ENCODE measurements around the gene DGCR8.
"Not testable (repeated sequence)": the region's sequence is repeated elsewhere in the genome, so short reads cannot be mapped to it uniquely, and the experiment has no call there.

Gene DGCR8

GRCh38 chr22:20149257-20150250 is 69.5 kb downstream of the DGCR8 start:
- in situ Hi-C loops (cut with MboI; ENCODE audit: low sequenced_read_pairs) = no loop called here

- in situ Hi-C loops (cut with MboI; ENCODE audit: low sequenced_read_pairs) = no loop called here
Measured at GRCh38 chr22:20150381-20151275, 70.6 kb downstream of the DGCR8 start, which contains the start of gene CCDC188. TSS of gene CCDC188 (minus strand) at chr22:20151055. CDS start at chr22:20150986, 69 bp downstream.

- in situ Hi-C loops (cut with MboI; ENCODE audit: low sequenced_read_pairs) = no loop called here
Measured at GRCh38 chr22:20151276-20151588, 71.2 kb downstream of the DGCR8 start.

GRCh38 chr22:20152464-20152890 is 72.4 kb downstream of the DGCR8 start:
- in situ Hi-C loops (cut with MboI; ENCODE audit: low sequenced_read_pairs) = no loop called here

GRCh38 chr22:20153945-20154344 is 73.9 kb downstream of the DGCR8 start:
- in situ Hi-C loops (cut with MboI; ENCODE audit: low sequenced_read_pairs) = no loop called here

- in situ Hi-C loops (cut with MboI; ENCODE audit: low sequenced_read_pairs) = no loop called here
Measured at GRCh38 chr22:20154602-20155187, 74.7 kb downstream of the DGCR8 start.

GRCh38 chr22:20155330-20156041 is 75.4 kb downstream of the DGCR8 start:
- in situ Hi-C loops (cut with MboI; ENCODE audit: low sequenced_read_pairs) = no loop called here

- in situ Hi-C loops (cut with MboI; ENCODE audit: low sequenced_read_pairs) = no loop called here
Measured at GRCh38 chr22:20156042-20156389, 76.0 kb downstream of the DGCR8 start.

GRCh38 chr22:20156611-20157429 is 76.8 kb downstream of the DGCR8 start:
- in situ Hi-C loops (cut with MboI; ENCODE audit: low sequenced_read_pairs) = no loop called here

GRCh38 chr22:20157430-20158183 is 77.6 kb downstream of the DGCR8 start:
- in situ Hi-C loops (cut with MboI; ENCODE audit: low sequenced_read_pairs) = no loop called here

GRCh38 chr22:20158391-20159036 is 78.5 kb downstream of the DGCR8 start:
- in situ Hi-C loops (cut with MboI; ENCODE audit: low sequenced_read_pairs) = no loop called here

- in situ Hi-C loops (cut with MboI; ENCODE audit: low sequenced_read_pairs) = no loop called here
Measured at GRCh38 chr22:20159076-20159475, 79.0 kb downstream of the DGCR8 start.

GRCh38 chr22:20159531-20159930 is 79.5 kb downstream of the DGCR8 start:
- in situ Hi-C loops (cut with MboI; ENCODE audit: low sequenced_read_pairs) = not testable (repeated sequence)

GRCh38 chr22:20160041-20160440 is 80.0 kb downstream of the DGCR8 start:
- in situ Hi-C loops (cut with MboI; ENCODE audit: low sequenced_read_pairs) = no loop called here

Data from hTERT RPE-1 (cell line).